B cell (primary cell): ENCODE results near the gene AS3MT.

Experiments used
- CTCF ChIP-seq: fragments of 200-600 bp; IDR thresholded peaks from one replicate; pipeline ENCODE4 v1.8.0; 2022; ENCODE audit warnings: antibody characterized with exemption, mild to moderate bottlenecking
- EZH2 ChIP-seq: IDR thresholded peaks from 2 replicates; pipeline ENCODE4 v1.6.1; 2012; ENCODE audit warnings: borderline replicate concordance, low read depth, mild to moderate bottlenecking, moderate library complexity, low read length; ENCODE audit not compliant: insufficient read depth, poor library complexity, severe bottlenecking

GRCh38 chr10:102931643-102932042 is 62.4 kb downstream of the AS3MT start:
- TF ChIP-seq CTCF: no peak
- no peak for TF ChIP-seq EZH2
